ENCODE measurements around the gene BAX. TPM values are rescaled to one million over a fixed set of nuclear protein-coding genes. Genes with fewer than 3 reads are reported as not detected.
A peak's percentile ranks its signal among the peaks of the same experiment; 100 is the strongest.

BAX gene
- total and polyA plus RNA-seq, 9 of the 15 experiments (the other 6 are each of a cell fraction or from before 2014, with no cell fraction given) = 3.2 to 95.4 (median 44.5) TPM

GRCh38 chr19:48943081-48943480 lies 11.6 kb upstream of the BAX start (continued):
- TF ChIP-seq REST (IDR thresholded peaks at IDR 0.05; ENCODE audit: borderline replicate concordance) = no peak
- no peak for TF ChIP-seq REST (CRISPR knock-in tag; IDR thresholded peaks at IDR 0.05; ENCODE audit: low read depth)
- TF ChIP-seq RBM34 (IDR thresholded peaks at IDR 0.05; ENCODE audit: borderline replicate concordance, insufficient read depth, low read length) = no peak
- no peak for TF ChIP-seq MAFG (tag; conservative IDR thresholded peaks at IDR 0.05)
- no peak for TF ChIP-seq PBX2 (CRISPR knock-in tag; IDR thresholded peaks at IDR 0.05; ENCODE audit: low read depth)
- 0 out of 2 replicates have a peak, but pooled peaks have one; percentile 15 for TF ChIP-seq PBX2 (tag; conservative IDR thresholded peaks at IDR 0.05; ENCODE audit: low read depth)
- TF ChIP-seq PHF8 (IDR thresholded peaks at IDR 0.05; ENCODE audit: borderline replicate concordance, low read length) = no peak
- TF ChIP-seq ATF2 (CRISPR knock-in tag; IDR thresholded peaks at IDR 0.05) = no peak
- no peak for TF ChIP-seq KDM2B (CRISPR knock-in tag; IDR thresholded peaks at IDR 0.05)
- no peak for TF ChIP-seq PHB2 (IDR thresholded peaks at IDR 0.05; ENCODE audit: low read depth)
- no peak for TF ChIP-seq ZNF561 (CRISPR knock-in tag; conservative IDR thresholded peaks at IDR 0.05)
- TF ChIP-seq KLF1 (tag; IDR thresholded peaks at IDR 0.05) = no peak
- peak; percentile 32 for TF ChIP-seq CBFA2T3 (IDR thresholded peaks at IDR 0.05)
- no peak for TF ChIP-seq ZEB2 (IDR thresholded peaks at IDR 0.05)
- no peak for TF ChIP-seq NCOR1 (IDR thresholded peaks at IDR 0.05)
- TF ChIP-seq MXD1 (CRISPR knock-in tag; IDR thresholded peaks at IDR 0.05; ENCODE audit: borderline replicate concordance, poor library complexity, severe bottlenecking) = no peak
